Measurements from ENCODE around the gene FRMD1.

FRMD1 gene

DNA sequence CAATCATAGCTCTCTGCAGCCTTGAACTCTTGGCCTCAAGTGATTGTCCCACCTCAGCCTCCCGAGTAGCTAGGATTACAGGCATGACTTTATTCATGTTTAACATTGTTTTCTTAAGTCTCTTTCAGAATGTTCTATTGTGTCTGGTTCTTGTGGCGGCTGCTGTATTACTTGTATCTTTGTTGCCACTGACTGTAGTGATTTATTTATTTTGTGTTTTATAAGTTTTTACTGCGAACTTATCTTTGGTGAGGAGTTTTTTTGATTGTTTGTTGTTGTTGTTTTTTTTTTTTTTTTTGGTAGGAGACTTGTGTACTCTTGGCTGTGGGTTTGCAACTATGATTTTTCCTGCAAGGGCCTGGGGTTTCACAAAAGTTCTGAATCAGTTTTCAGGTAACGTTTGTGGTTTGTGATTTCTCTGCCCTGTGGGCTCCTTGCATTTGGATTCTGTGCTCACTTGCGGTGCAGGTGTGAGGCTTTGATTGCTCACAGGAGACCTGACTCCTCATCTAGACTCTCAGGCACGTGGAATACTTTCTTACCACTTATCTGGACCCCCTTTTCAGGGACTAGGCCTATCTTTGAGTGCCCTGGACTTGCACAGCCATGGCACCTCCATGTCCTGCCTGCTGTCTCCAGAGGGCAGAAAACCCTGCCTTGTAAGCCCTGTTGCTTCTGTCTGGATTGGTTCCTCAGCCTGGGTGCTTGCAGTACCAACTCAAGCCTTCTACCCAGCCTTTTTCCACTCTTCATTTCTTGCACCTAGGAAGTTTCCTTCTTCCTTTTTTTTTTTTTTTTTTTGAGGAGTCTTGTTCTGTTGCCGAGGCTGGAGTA, 56.3 kb downstream of the FRMD1 start:
- no peak for DNase-seq

DNA sequence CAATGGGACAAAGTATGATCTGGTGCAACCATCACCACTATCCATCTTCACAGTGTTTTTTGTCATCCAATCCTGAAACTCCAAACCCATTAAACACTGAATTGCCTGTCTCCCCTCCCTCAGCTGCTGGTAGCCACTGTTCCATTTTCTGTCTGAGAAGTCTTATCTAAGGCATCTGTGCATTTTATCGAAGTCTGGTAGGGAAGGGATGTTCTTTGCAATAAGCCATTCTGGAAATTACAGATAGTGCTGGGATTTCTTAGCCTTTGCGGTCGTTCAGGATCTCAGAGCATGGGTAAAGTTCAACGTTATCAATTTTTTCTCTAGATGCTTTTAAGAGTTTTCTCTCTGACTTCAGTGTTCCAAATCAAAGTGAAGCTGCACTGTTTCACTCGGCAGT, 57.4 kb downstream of the FRMD1 start:
- no peak for DNase-seq

DNA sequence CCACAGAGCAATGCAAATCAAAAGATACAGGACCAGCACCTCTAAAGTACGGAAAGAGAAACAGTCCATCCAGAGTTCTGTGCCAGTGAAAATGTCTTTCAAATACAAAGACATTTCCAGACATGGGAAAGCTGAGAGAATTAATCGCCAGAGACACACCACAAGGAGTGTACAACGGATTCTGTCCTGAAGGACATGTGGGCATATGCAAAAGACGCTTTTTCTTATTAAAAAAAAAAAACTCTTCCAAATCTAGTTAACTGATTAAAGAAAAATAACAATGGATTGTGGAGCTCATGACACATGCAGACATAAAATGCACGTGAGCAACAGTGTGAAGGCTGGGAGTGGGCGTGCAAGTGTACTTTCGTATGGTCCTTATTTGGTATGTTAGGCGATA, 58.8 kb downstream of the FRMD1 start:
- DNase-seq, result no peak

DNA sequence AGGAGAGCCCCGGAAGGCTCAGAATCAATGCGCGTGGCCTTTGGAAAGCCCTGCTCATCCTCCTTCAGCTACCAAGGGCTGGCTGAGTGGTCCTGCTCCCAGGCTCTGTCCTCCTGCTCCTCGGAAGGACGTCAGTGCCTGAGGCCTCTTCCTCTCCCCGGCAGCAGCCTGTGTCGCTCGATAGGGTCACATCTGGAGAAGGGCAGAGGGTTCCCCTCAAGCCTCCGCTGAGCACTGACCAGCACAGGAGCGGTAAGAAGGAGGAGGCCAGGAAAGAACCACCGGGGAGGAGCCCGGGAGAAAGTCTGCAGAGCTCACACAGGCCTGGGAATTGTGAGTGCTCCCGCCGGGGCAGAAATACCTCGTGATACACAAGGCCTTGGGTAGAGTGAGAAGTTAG, 60.3 kb downstream of the FRMD1 start:
- no peak for DNase-seq

DNA sequence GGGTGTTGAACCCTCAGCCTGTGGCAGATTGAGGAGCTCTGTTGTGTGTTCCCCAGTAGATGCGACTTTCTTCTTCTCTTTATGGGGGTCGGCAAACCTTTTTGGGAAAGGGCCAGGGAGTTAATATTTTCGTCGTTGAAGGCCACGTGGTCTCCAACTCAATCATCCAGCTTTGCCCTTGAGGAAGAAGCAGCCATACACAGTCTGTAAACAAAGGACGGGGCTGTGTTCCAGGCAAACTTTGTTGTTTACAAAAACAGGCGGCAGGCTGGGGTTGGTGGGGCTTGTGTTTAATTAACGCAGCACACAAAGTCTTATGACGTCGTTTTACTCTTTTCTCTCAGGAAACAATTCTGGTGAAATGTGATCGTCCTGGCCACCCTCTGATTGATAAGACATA, 61.4 kb downstream of the FRMD1 start:
- DNase-seq, result no peak

DNA sequence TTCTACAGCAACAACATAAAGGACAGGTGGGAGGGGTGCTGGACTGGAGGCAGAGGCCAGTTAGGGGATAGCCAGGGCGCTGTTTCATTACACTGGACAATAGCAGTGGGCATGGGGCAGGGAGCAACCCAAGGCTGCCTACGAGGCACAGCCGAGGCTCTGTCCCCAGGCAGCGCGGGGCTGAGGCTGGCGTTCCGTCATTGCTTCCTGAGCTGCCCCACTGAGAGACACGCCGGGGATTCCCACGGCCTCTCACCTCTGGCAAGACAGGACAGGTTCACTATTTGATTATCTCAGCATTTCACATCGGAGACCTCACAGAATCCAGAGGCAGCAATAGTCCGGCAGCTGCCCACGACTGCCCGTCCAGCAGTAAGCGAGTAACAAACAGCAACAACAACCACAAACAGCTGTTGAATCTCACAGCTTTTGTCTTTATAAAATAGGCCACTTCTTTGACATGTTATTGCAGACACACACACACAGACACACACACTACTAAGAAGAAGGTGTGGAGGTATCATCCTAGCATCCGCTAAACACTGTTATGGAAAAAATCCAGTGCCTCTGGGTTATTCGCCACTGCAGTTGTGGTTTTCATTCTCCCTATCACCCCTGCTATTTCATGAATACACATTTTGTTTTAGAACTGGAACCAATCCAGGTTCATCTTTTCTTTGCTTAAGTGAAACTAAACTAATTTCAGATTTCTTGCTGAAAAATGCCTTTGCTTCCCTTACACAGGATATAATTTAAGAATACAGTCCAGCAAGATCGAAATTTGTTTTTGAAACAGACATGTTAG, 62.1 kb downstream of the FRMD1 start:
- no peak for DNase-seq

DNA sequence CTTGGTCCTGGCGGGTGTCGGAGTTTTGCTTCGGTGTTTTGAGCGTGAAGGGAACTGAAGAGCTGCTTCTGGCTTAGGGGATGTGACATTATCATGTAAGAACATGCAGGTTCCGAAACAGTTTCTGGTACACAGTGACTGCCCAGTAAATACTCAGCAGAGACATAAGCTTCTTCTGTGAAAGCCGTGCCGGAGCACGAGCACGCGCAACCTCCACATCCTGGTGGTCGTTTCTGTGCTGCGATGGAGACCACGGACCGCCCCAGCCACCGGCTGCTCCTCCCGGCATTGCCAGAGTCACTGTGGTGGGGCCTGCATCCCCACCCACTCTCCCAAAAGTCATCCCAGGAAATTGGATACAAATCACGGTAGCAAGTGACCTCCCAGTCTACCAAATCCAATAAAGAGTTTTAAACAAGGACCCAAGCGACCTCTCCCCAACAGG, 62.8 kb downstream of the FRMD1 start:
- no peak for DNase-seq

DNA sequence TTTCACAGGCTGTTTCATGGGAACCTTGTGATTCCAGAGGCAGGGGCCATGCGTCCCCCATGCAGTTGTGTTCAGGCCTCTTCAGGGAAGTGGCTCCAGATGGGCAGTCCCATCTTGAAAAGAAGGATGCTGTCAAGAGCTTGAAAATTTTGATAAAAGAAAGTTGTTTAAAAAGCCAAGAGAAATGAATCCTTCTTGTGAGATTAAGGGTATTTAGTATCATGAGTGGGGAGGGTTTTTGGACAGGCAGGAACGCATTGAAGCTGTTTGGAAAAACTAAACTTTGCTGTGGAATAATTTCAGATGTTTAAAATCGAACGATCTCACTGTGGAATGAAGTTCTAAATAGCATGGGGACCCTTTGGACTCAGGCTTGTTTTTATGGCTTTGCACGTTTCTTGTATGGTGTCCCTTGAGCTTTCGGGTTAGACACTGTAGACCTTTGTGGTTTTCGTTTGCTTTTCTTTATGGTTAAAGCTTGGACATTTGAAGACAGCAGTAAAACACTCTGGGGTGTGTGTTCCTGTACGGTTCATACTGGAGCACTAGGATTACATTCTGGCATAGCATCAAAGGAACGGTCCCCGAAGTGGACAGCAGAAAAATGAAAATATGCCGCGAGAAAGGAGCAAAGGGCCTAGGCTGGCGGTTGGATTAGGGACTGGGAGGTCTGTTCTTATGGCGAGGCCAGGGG, 63.4 kb downstream of the FRMD1 start:
- DNase-seq, result no peak

DNA sequence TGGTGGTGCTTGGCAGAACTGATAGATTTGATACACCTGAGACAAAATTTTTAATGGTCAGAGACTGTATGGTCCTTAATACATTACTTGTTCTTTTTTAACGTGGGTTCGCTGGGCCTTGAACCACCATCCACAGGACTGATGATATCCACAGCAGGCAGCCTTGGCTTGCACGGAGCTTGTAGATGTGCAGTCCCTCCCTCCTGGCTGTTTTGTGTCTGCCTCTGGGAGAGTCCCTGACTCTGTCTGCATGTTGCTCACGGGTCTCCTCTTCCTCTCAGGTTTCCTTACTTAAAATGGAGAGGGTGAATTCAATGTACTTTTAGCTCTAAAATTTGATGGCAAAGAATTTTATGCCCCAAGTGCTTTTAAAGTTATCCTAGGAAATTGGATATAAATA, 64.0 kb downstream of the FRMD1 start:
- no peak for DNase-seq

DNA sequence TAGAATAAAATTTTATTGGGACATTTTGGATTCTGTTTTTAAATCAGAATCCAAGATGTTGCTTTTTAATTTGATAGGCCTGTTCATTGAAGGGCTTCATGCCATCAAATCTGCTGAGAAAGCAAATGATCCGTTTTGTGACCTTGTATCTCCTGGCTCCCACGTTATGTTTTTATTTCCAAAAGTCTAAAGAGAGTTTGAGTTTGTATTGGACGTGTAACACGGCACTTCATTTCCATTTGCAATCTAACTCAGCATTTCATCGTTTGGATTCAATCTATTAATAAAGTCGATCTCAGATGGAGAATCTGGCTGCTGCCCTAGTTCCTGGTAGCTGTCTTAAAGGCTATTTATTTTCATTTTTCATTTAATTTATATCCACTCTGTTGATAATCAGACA, 64.6 kb downstream of the FRMD1 start:
- no peak for DNase-seq

DNA sequence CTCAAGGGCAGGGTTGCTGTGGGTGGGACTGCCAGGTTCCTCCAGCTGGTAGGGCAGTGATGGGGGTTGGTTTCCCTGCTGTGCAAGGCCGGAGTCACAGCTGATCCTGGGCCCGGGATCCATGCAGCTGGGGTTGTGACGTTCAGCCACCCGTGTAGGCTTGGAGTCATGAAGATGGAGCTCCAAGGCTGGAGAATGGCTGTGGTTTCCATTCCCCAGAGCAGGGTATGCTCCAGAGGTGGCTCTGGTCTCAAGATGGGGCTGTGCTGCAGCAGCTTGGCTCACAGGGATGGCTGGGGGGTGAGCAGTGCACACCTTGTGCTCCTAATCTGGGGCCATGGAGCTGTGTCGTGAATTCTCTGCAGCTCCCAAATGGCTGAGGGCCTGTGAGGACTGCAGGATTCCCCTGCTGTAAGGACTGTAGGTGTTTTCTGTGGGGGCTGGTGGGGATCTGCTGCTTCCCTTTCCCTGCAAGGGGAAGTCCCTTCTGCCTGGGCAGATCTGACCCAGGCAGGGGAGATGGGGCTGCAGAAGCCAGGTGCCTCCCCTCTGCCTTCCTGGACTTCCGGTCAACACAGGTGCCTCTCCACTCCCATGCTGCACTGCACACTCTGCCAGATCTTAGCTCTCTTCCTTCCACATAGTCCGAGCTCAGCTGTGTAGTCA, 65.6 kb downstream of the FRMD1 start:
- DNase-seq, result no peak

DNA sequence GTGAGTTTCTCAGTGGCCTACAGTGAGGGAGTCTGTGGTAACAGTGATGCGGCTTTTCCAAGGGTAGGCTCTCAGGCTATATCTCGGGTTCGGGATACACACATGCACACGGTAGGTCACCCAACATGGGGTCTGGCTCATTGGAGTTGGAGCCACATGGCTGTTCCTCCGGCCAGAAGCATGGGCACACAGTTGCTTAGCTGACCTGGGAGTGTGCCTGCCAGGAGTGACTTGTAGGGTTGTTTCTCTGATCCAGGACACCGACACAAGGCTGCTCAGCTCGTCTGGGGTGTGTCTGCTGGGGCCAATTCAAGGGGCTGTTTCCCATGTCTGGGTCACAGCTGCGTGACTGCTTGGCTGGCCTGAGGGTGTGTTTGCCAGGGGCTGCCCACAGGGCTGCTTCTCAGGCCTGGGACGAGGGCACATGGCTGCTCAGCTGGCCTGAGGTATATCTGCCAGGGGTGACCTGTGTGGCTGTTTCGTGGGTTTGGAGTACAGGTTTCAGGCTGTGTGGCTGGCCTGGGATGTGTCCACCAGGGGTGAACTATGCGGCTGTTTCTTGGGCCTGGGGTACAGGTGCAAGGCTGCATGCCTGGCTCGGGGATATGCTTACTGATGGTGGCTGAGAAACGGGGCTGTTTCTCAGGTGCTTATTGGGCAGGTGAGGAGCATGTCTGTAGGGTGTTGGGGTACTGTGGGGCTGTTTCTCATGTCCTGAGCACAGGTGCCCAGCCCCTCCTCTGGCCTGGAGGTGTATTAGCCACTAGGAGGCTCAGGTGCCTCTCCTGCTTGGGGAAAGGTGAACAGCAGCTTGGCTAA, 66.4 kb downstream of the FRMD1 start:
- DNase-seq, result no peak

DNA sequence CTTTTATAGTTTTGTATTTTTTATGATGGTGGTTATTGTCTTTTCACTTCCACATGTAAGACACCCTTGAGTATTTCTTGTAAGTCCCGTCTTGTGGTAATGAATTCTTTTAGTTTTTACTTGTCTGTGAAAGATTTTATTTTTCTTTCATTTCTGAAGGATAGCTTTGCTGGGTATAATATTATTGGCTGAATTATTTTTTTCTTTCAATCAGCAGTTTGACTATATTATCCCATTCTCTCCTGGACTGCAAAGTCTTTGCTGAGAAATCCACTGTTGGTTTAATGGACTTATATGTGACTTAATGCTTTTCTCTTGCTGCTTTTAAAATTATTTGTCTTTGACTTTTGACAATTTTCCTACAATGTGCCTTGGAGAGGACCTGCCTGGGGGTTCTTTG, 67.7 kb downstream of the FRMD1 start:
- no peak for DNase-seq

DNA sequence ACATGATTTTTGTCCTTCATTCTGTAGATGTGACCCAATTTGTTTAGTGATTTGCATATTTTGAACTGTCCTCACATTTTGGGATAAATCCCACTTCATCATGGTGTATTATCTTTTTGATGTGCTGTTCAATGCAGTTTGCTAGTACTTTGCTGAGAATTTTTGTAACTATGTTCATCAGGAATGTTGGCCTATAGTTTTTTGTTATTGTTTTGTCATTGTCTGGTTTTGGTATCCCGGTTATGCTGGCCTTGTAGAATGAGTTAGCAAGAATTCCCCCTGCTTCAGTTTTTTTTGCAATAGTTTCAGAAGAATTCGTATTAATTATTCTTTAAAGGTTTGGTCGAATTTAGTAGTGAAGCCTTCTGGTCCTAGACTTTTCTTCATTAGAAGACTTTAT, 69.7 kb downstream of the FRMD1 start:
- no peak for DNase-seq

DNA sequence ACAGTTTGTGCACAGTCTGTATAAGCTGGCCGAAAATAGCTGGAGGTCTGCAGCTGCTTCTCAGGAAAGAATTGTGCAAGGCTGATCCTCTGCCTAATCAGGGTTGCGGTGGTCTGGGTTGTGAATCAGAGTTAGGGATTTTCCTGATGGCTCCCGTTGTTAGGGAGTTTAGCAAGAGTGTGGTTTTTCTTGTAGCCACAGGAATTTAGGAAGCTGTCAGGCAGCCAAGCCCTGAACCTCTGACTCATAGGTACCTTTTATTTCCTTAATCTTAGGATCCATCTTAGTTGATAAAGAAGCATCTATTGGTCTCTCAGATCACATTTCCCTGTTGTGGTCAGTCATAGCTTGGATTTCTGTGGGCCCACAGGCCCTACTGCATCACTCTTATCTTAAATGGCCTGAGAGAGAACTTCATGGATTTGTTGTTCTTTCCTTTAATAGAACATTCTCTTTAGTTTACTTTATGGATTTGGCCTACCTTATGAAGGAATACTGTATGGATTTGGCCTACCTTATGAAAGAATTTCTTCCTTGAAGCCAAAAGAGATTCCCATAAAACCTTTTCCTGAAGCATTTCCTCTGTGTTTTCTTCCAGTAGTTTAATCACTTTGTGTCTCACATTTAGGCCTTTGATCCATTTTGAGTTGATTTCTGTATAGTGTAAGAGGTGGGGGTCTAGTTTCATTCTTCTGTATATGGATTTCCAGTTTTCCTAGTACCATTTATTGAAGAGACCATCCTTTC, 71.2 kb downstream of the FRMD1 start:
- peak; percentile 97 for DNase-seq

DNA sequence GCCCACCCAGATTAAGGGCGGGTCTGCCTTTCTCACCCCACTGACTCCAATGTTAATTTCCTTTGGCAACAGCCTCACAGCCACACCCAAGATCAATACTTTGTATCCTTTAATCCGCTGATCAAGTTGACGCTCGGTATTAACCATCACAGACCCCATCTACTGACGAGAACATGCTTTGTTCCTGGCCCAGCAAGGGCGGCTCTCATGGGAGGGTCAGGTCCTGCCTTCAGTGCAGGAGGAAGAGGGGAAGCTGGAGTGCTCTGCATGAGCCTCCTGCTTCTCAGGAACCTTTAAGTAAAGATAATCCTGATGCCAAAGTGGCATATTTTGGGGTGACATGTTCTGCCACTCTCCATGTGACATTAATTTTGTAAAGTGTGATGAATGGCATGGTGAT, 73.2 kb downstream of the FRMD1 start:
- DNase-seq, result no peak

DNA sequence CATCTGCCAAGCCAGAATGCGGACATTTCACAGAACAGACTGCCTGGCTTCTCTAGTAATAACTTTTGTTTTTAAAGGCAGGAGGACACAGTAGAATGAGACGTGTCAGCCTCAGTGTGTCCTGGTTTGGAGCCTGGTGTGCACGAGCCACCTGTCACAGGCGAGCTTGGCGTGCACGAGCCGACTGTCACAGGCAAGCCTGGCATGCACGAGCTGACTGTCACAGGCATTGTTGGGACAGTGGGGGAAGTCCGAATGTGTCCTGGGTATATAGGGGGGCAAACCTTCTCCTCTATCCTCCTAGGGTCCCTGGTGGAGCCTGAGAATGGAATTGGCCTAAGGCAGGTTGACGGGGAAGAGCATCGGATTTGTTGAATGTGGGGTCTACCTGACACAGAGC, 74.1 kb downstream of the FRMD1 start:
- no peak for DNase-seq

DNA sequence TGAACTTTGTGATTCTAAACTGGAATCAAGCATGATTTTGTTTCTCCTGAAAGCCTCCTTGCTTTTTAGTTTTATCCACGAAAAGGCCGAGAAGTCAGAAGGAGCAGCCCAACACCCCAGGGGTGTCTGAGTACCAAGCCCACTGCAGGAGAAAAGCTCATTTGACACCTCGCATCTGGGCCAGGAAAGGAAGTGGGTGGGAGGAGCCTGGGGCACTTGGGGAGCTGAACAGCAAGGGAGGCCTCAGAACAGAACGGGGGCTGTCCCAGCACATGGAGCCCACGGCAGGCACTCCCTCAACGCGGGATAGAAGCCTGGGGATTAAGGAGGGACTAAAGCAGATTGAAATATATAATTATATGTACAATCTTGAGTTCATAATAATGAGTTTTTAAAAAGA, 75.0 kb downstream of the FRMD1 start:
- no peak for DNase-seq
